ENCODE measurements around the gene PDZK1IP1.

GRCh38 chr1:47226121-47226838 lies 36.4 kb upstream of the PDZK1IP1 start:
- peak; percentile 80 for TF ChIP-seq EZH2 (IDR thresholded peaks at IDR 0.05; ENCODE audit: insufficient read depth, poor library complexity, severe bottlenecking)
- no peak for TF ChIP-seq EZH2phosphoT487 (IDR thresholded peaks at IDR 0.05; ENCODE audit: insufficient read depth, low read depth)

All from GM23248 (cell line).